Endothelial cell of umbilical vein (primary cell): ENCODE measurements around the gene DGUOK. TPM values are rescaled to one million over a fixed set of nuclear protein-coding genes. Genes with fewer than 3 reads are reported as not detected.

Source experiments
- BruUV-seq: library from RNA; stranded (reverse); fragments of 400-500 nt; replicated peaks from 2 replicates; lab custom pipeline; 2021; lab: Mats Ljungman, UMichigan
- CTCF ChIA-PET: fragments of 300-600, 350-600 bp; sonication (Branson Sonifier 250); formaldehyde crosslinking; loops from one replicate; lab custom pipeline; 2021; ENCODE audit warnings: antibody characterized with exemption, inconsistent platforms; lab: Charles Lee
- POLR2A ChIA-PET: fragments of 300-600, 350-600 bp; sonication (Branson Sonifier 250); formaldehyde crosslinking; loops from one replicate; lab custom pipeline; 2021; ENCODE audit warnings: antibody characterized with exemption, inconsistent platforms; lab: Charles Lee
- DNase-seq: peaks from one replicate; pipeline ENCODE4 v3.0.0-alpha.2; 2011; ENCODE audit warnings: low read depth, low spot score
- FAIRE-seq: peaks from 2 replicates; lab custom pipeline; 2011; peaks lifted over from hg19 to GRCh38; lab: Jason Lieb, UNC
- H2AFZ ChIP-seq: 2 replicates; pipeline ENCODE4 v1.6.0; 2012; ENCODE audit warnings: low read depth, low read length, control low read depth, inconsistent platforms
- H3K27ac ChIP-seq: 2 replicates; pipeline ENCODE4 v1.5.1; 2011; ENCODE audit warnings: low read depth, mild to moderate bottlenecking, control low read depth, low read length, moderate library complexity; ENCODE audit not compliant: insufficient read depth
- H3K27me3 ChIP-seq, 2 experiments: 2 replicates each; pipeline versions ENCODE4 v1.6.0 to v1.6.1; 2011; ENCODE audit warnings: low read length in 2 of 2, mixed read lengths in 1 of 2; ENCODE audit not compliant: control insufficient read depth in 2 of 2, insufficient read depth in 2 of 2
- H3K36me3 ChIP-seq, 2 experiments: 2 replicates in 1 of 2; 3 replicates in 1 of 2; pipeline ENCODE4 v1.5.1; 2011; ENCODE audit warnings: low read length in 2 of 2, mild to moderate bottlenecking in 1 of 2, moderate library complexity in 1 of 2; ENCODE audit not compliant: control insufficient read depth in 2 of 2, insufficient read depth in 2 of 2; ENCODE audit errors: extremely low read depth in 1 of 2
- H3K4me1 ChIP-seq: 3 replicates; pipeline ENCODE4 v1.5.1; 2011; ENCODE audit warnings: mild to moderate bottlenecking, low read length; ENCODE audit not compliant: control insufficient read depth, insufficient read depth; ENCODE audit errors: extremely low read depth
- H3K4me2 ChIP-seq: 2 replicates; pipeline ENCODE4 v1.6.1; 2011; ENCODE audit warnings: low read length, control low read depth, mixed read lengths; ENCODE audit not compliant: insufficient read depth
- H3K4me3 ChIP-seq, 3 experiments: fragments of 200-600 bp in 1 of 3; sonication (generic), shearing (Covaris generic) in 1 of 3; replicated peaks in 1 of 3; 2 replicates each; pipeline ENCODE4 v1.5.1; 2011 to 2016; ENCODE audit warnings: control low read depth in 3 of 3, low read length in 3 of 3, mild to moderate bottlenecking in 2 of 3, inconsistent platforms in 1 of 3, low read depth in 1 of 3, moderate library complexity in 1 of 3; ENCODE audit not compliant: insufficient read depth in 1 of 3
- H3K79me2 ChIP-seq: 2 replicates; pipeline ENCODE4 v1.6.0; 2012; ENCODE audit warnings: low read length, inconsistent platforms; ENCODE audit not compliant: control insufficient read depth, insufficient read depth
- H3K9ac ChIP-seq: replicated peaks from 2 replicates; pipeline ENCODE3; 2011; ENCODE audit warnings: low read length, control low read depth; ENCODE audit not compliant: insufficient read depth; ENCODE audit errors: extremely low read depth
- H3K9me1 ChIP-seq: replicated peaks from 3 replicates; pipeline ENCODE4 v1.6.0; 2011; ENCODE audit warnings: mild to moderate bottlenecking, low read length; ENCODE audit not compliant: control insufficient read depth, insufficient read depth; ENCODE audit errors: extremely low read depth
- H3K9me3 ChIP-seq: replicated peaks from 2 replicates; pipeline ENCODE4 v1.5.1; 2012; ENCODE audit warnings: low read length, inconsistent platforms; ENCODE audit not compliant: control insufficient read depth, insufficient read depth
- H4K20me1 ChIP-seq: replicated peaks from 2 replicates; pipeline ENCODE3; 2011; ENCODE audit warnings: mild to moderate bottlenecking, low read length; ENCODE audit not compliant: control insufficient read depth, insufficient read depth; ENCODE audit errors: extremely low read depth
- EZH2 ChIP-seq: IDR thresholded peaks from 2 replicates; pipeline ENCODE4 v1.6.1; 2012; ENCODE audit warnings: borderline replicate concordance, low read depth, mild to moderate bottlenecking, moderate library complexity, low read length, inconsistent platforms; ENCODE audit not compliant: severe bottlenecking
- FOS ChIP-seq: IDR thresholded peaks from 2 replicates; pipeline ENCODE4 v1.6.1; 2011; ENCODE audit warnings: mild to moderate bottlenecking, low read length, moderate library complexity, borderline replicate concordance; ENCODE audit not compliant: insufficient read depth
- GATA2 ChIP-seq: IDR thresholded peaks from 2 replicates; pipeline ENCODE4 v1.7.0; 2011; ENCODE audit warnings: low read depth, mild to moderate bottlenecking, moderate library complexity, mixed read lengths, low read length; ENCODE audit not compliant: insufficient read length, insufficient read depth
- JUN ChIP-seq: IDR thresholded peaks from 2 replicates; pipeline ENCODE4 v1.6.1; 2011; ENCODE audit warnings: borderline replicate concordance, low read depth; ENCODE audit not compliant: insufficient read length, insufficient read depth
- MYC ChIP-seq: IDR thresholded peaks from one replicate; pipeline ENCODE4 v1.6.1; 2011; ENCODE audit warnings: mild to moderate bottlenecking, low read depth, low read length
- POLR2A ChIP-seq: IDR thresholded peaks from 2 replicates; pipeline ENCODE4 v1.6.1; 2012; ENCODE audit warnings: low read depth, mild to moderate bottlenecking, control low read depth, low read length
- POLR2AphosphoS5 ChIP-seq: IDR thresholded peaks from 2 replicates; pipeline ENCODE4 v1.6.1; 2012; ENCODE audit warnings: low read depth, mild to moderate bottlenecking, control low read depth, low read length, moderate library complexity; ENCODE audit not compliant: insufficient read depth
- dilution Hi-C: fragments of 300-500 bp; cut with MboI; formaldehyde crosslinking; loops from one replicate; pipeline ENCODE4 v1.15.0; 2019; ENCODE audit warnings: low sequenced_read_pairs; ENCODE audit not compliant: extremely low pct_ligation_motif_present
- intact Hi-C: fragments of 100-400 bp; cut with micrococcal nuclease; formaldehyde crosslinking; loops from one replicate; pipeline ENCODE4 v1.10.0; 2022
- polyA plus RNA-seq, 4 experiments: library from polyadenylated mRNA; depleted of rRNA in 3 of 4; stranded (reverse) in 3 of 4; unstranded in 1 of 4; fragments of >200 nt; gene quantifications; 2 replicates each; pipeline versions ENCODE4 v1.2.1 to v1.2.3, GENCODE V29; 2011 to 2012; ENCODE audit warnings: missing spikeins in 1 of 4
- total RNA-seq: library from RNA; stranded (reverse); gene quantifications from 2 replicates; pipeline ENCODE4 v1.2.3, GENCODE V29; 2021
- TF ChIP-seq, protein P1 (sequence below), 2 donors: IDR thresholded peaks; 1 replicate in 1 of 2; 2 replicates in 1 of 2; pipeline ENCODE4 v1.5.1; 2011; ENCODE audit warnings: low read length in 2 of 2, mild to moderate bottlenecking in 2 of 2, moderate library complexity in 2 of 2, control low read depth in 1 of 2, inconsistent platforms in 1 of 2, low read depth in 1 of 2; ENCODE audit not compliant: insufficient read depth in 1 of 2; ENCODE audit errors: extremely low read depth in 1 of 2
- TF ChIP-seq, protein P2 (sequence below): IDR thresholded peaks from 2 replicates; pipeline ENCODE4 v1.6.1; 2011; ENCODE audit not compliant: insufficient read depth, insufficient read length

DGUOK gene
- total and polyA plus RNA-seq, 2 donors (not counting 3 experiments of a cell fraction or from before 2014, with no cell fraction given), result 51.8 to 77.5 TPM

DNA sequence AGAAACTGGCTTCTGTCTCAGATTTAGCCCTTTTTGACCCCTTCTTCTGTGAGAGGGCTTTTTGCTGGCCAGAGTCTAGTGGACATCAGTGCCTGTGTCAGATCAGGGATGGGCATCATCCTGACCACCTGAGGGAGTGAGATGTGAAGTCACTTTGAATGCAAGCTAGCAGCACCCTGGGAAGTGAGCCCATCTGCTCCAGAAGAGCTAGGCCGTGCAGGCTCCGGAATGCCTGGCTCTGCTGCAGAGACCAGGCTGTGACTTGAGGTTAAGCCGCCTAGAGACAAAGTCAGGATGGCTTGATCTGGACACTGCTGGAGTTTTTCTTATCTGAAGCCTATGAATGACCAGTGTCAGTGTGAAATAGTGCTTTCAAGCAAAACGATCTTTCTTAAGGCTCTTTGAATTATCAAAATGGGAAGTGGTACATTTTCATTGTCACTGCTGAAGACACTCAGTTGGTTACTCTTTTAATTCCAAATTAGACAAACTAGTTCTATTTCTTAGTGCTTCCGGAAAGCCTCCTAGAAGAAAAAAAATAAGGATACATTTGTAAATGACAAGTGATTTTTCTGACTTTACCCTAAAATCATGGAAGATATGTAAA is 20.8 kb downstream of the DGUOK start:
- Histone ChIP-seq H2AFZ (no peak overlapping the region), H3K9me3 (no peaks in the 10 kb centered on the region), H3K27me3 (no peaks in the 10 kb centered on the region), H3K9ac (no peak overlapping the region), H3K36me3 (peaks cover 13 to 35% of the 10 kb centered on the region in 2 experiments), H3K79me2 (peaks cover 12% of the 10 kb centered on the region), H4K20me1 (peaks cover 3% of the 10 kb centered on the region), H3K4me1 (peaks cover 4% of the 10 kb centered on the region), H3K9me1 (no peaks in the 10 kb centered on the region), H3K27ac (no peak overlapping the region), H3K4me2 (no peak overlapping the region), H3K4me3 (no peak overlapping the region)
- dilution Hi-C loops (no loop called here), intact Hi-C loops (no loop called here)
- TF ChIP-seq EZH2 (no peak), GATA2 (no peak), FOS (no peak), POLR2A (no peak), POLR2AphosphoS5 (no peak), MYC (no peak), JUN (no peak)
- TF ChIP-seq, protein P1, sequence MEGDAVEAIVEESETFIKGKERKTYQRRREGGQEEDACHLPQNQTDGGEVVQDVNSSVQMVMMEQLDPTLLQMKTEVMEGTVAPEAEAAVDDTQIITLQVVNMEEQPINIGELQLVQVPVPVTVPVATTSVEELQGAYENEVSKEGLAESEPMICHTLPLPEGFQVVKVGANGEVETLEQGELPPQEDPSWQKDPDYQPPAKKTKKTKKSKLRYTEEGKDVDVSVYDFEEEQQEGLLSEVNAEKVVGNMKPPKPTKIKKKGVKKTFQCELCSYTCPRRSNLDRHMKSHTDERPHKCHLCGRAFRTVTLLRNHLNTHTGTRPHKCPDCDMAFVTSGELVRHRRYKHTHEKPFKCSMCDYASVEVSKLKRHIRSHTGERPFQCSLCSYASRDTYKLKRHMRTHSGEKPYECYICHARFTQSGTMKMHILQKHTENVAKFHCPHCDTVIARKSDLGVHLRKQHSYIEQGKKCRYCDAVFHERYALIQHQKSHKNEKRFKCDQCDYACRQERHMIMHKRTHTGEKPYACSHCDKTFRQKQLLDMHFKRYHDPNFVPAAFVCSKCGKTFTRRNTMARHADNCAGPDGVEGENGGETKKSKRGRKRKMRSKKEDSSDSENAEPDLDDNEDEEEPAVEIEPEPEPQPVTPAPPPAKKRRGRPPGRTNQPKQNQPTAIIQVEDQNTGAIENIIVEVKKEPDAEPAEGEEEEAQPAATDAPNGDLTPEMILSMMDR (IDR thresholded peaks at IDR 0.05; ENCODE audit: extremely low read depth in 1 of 2, insufficient read depth in 1 of 2, low read depth in 1 of 2, low read length in 2 of 2), result no peak
- TF ChIP-seq, protein P2, sequence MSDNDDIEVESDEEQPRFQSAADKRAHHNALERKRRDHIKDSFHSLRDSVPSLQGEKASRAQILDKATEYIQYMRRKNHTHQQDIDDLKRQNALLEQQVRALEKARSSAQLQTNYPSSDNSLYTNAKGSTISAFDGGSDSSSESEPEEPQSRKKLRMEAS, result no peak
- CTCF ChIA-PET, result no interaction called here
- BruUV-seq, result no TSS peak
- FAIRE-seq (no peak), DNase-seq (no peak)
- POLR2A ChIA-PET, result no interaction called here
